Measurements from ENCODE around the gene DMRT1.
A peak's percentile ranks its signal among the peaks of the same experiment; 100 is the strongest.
"Not testable (repeated sequence)": the region's sequence is repeated elsewhere in the genome, so short reads cannot be mapped to it uniquely, and the experiment has no call there.

DMRT1 gene

DNA sequence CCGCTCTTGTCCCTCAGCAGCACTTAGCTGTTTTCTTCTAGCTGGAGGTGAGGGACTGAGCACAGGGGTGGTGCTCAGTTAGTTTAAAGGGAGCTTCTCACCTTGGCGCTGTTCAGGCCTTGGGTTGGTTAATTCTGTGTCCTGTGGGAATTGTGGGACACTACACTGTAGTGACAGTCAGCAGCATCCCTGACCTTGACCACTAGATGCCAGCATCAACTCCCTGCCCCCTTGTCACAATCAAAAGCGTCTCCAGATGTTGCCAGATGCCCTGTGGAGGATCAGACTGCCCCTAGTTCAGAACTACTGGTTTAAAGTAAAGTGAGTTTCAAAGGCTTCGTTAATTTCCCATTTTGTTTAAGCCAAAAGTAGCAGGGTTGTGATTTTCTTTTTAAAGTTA is 69.5 kb downstream of the DMRT1 start:
- ATAC-seq (ENCODE audit: low read depth), result no peak
- no peaks in the 10 kb centered on the region for H3K9me3 ChIP-seq (ENCODE audit: severe bottlenecking)

DNA sequence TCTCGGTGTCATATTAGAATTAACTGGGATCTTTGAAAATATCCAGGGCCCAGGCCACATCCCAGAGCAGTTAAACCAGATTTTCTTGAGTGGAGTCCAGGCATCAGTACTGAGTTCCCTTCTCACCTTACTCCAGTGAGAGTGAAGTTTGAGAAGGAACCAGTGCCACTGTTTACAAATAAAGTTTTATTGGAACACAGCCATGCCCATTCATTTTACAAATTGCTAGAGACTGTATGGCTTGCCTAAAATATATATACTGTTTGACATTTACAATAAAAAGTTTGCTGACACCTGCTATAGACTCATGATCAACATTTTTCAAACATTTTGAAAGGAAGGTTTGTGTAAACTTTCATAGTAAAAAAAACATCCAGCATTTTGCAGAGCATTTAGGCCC is 71.3 kb downstream of the DMRT1 start:
- Histone ChIP-seq H3K9me3 (ENCODE audit: severe bottlenecking) (no peaks in the 10 kb centered on the region), H3K27ac (ENCODE audit: poor library complexity, severe bottlenecking) (no peak overlapping the region), H3K27me3 (ENCODE audit: insufficient read depth, poor library complexity, severe bottlenecking) (peaks cover 17% of the 10 kb centered on the region), H3K4me3 (ENCODE audit: severe bottlenecking) (no peak overlapping the region), H3K36me3 (ENCODE audit: low read depth) (no peaks in the 10 kb centered on the region), H3K4me1 (ENCODE audit: insufficient read depth, poor library complexity, severe bottlenecking) (no peaks in the 10 kb centered on the region)
- DNase-seq (ENCODE audit: low spot score) (no peak), ATAC-seq (ENCODE audit: low read depth) (no peak)
- TF ChIP-seq, protein P1, sequence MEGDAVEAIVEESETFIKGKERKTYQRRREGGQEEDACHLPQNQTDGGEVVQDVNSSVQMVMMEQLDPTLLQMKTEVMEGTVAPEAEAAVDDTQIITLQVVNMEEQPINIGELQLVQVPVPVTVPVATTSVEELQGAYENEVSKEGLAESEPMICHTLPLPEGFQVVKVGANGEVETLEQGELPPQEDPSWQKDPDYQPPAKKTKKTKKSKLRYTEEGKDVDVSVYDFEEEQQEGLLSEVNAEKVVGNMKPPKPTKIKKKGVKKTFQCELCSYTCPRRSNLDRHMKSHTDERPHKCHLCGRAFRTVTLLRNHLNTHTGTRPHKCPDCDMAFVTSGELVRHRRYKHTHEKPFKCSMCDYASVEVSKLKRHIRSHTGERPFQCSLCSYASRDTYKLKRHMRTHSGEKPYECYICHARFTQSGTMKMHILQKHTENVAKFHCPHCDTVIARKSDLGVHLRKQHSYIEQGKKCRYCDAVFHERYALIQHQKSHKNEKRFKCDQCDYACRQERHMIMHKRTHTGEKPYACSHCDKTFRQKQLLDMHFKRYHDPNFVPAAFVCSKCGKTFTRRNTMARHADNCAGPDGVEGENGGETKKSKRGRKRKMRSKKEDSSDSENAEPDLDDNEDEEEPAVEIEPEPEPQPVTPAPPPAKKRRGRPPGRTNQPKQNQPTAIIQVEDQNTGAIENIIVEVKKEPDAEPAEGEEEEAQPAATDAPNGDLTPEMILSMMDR (IDR thresholded peaks at IDR 0.05; ENCODE audit: poor library complexity, severe bottlenecking), result no peak

More for the DNA sequence above, 69.5 kb downstream of the DMRT1 start:
- TF ChIP-seq, protein P1 (IDR thresholded peaks at IDR 0.05; ENCODE audit: poor library complexity, severe bottlenecking), result peak; percentile 23
- Histone ChIP-seq H3K4me3 (ENCODE audit: severe bottlenecking) (no peak overlapping the region), H3K36me3 (ENCODE audit: low read depth) (no peaks in the 10 kb centered on the region), H3K4me1 (ENCODE audit: insufficient read depth, poor library complexity, severe bottlenecking) (no peaks in the 10 kb centered on the region), H3K27me3 (ENCODE audit: insufficient read depth, poor library complexity, severe bottlenecking) (peaks cover 26% of the 10 kb centered on the region), H3K27ac (ENCODE audit: poor library complexity, severe bottlenecking) (no peak overlapping the region)
- no peak for DNase-seq (ENCODE audit: low spot score)

DNA sequence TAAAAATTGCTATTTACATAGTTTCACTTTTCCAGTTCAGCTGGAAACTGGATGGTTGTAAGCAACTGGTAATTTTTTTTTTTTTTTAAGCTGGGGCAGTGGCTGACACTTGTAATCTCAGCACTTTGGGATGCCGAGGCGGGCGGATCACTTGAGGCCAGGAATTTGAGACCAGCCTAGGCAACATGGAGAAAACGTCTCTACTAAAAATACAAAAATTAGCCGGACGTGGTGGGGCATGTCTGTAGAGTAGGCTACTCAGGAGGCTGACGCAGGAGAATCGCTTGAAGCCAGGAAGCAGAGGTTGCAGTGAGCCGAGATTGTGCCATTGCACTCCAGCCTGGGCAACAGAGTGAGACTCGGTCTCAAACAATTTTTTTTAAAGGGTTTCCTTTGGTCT is 72.0 kb downstream of the DMRT1 start:
- not testable (repeated sequence) for H3K4me3 ChIP-seq (ENCODE audit: severe bottlenecking); DNase-seq (ENCODE audit: low spot score); H3K36me3 ChIP-seq (ENCODE audit: low read depth); H3K9me3 ChIP-seq (ENCODE audit: severe bottlenecking); H3K27ac ChIP-seq (ENCODE audit: poor library complexity, severe bottlenecking); H3K4me1 ChIP-seq (ENCODE audit: insufficient read depth, poor library complexity, severe bottlenecking); ATAC-seq (ENCODE audit: low read depth)
- H3K27me3 ChIP-seq (ENCODE audit: insufficient read depth, poor library complexity, severe bottlenecking), result peaks cover 16% of the 10 kb centered on the region

DNA sequence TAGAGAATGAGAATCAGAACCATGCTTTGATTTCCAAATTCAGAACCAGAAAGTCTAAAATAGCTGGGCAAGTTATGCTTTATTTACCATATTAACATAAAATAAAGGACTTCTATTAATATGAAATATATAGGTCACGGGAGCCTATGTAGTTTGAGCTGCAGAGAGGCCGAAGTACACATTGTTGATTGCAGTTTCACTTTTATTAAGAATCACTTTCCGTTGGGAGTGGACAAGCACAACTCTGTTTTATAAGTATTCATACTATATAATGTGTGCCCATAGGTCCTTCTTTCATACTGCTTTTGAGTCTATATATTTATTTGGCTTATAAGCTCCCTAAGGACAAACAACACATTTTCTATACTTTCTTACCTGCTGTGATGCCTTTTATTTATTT is 76.2 kb downstream of the DMRT1 start:
- TF ChIP-seq, protein P1 (IDR thresholded peaks at IDR 0.05; ENCODE audit: poor library complexity, severe bottlenecking), result no peak
- H3K4me3 ChIP-seq (ENCODE audit: severe bottlenecking), result no peak overlapping the region
- no peaks in the 10 kb centered on the region for H3K4me1 ChIP-seq (ENCODE audit: insufficient read depth, poor library complexity, severe bottlenecking)
- H3K9me3 ChIP-seq (ENCODE audit: severe bottlenecking), result no peaks in the 10 kb centered on the region
- ATAC-seq (ENCODE audit: low read depth) (no peak), DNase-seq (ENCODE audit: low spot score) (no peak)
- no peaks in the 10 kb centered on the region for H3K36me3 ChIP-seq (ENCODE audit: low read depth)
- peaks cover 24% of the 10 kb centered on the region for H3K27me3 ChIP-seq (ENCODE audit: insufficient read depth, poor library complexity, severe bottlenecking)
- no peak overlapping the region for H3K27ac ChIP-seq (ENCODE audit: poor library complexity, severe bottlenecking)

DNA sequence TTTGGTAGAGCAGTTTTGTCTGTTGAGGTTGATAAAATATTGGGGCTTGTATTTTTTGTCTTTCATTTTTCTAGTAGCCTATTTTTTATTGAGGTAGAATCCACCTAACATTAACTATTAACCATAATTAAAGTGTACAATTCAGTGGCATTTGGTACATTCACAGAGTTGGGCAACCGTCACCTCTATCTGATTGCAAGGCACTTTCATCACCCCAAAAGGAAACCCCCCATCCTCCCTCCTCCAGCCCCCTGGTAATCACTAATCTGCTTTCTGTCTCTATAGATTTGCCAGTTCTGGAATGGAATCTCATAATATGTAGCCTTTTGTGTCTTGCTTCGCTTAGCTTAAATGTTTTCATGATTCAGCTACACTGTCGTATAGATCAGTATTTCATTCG is 79.4 kb downstream of the DMRT1 start:
- no peaks in the 10 kb centered on the region for H3K36me3 ChIP-seq (ENCODE audit: low read depth)
- no peak overlapping the region for H3K27ac ChIP-seq (ENCODE audit: poor library complexity, severe bottlenecking)
- peaks cover 24% of the 10 kb centered on the region for H3K27me3 ChIP-seq (ENCODE audit: insufficient read depth, poor library complexity, severe bottlenecking)
- no peak overlapping the region for H3K4me3 ChIP-seq (ENCODE audit: severe bottlenecking)
- DNase-seq (ENCODE audit: low spot score), result no peak
- TF ChIP-seq, protein P1 (IDR thresholded peaks at IDR 0.05; ENCODE audit: poor library complexity, severe bottlenecking), result no peak
- ATAC-seq (ENCODE audit: low read depth), result no peak
- H3K9me3 ChIP-seq (ENCODE audit: severe bottlenecking), result no peaks in the 10 kb centered on the region
- H3K4me1 ChIP-seq (ENCODE audit: insufficient read depth, poor library complexity, severe bottlenecking), result no peaks in the 10 kb centered on the region
